ENCODE results near the gene CARS2.

CARS2 gene

GRCh38 chr13:110653271-110653670, 52.6 kb downstream of the CARS2 start:
- in situ Hi-C loops (cut with HindIII; ENCODE audit: low sequenced_read_pairs), result no loop called here

GRCh38 chr13:110652764-110653163, 53.2 kb downstream of the CARS2 start:
- in situ Hi-C loops (cut with HindIII; ENCODE audit: low sequenced_read_pairs), result no loop called here

GRCh38 chr13:110652231-110652730, 53.6 kb downstream of the CARS2 start:
- in situ Hi-C loops (cut with HindIII; ENCODE audit: low sequenced_read_pairs), result no loop called here

- in situ Hi-C loops (cut with HindIII; ENCODE audit: low sequenced_read_pairs), result no loop called here
Measured at GRCh38 chr13:110651726-110652230, 54.1 kb downstream of the CARS2 start.

- in situ Hi-C loops (cut with HindIII; ENCODE audit: low sequenced_read_pairs), result no loop called here
Measured at GRCh38 chr13:110651271-110651670, 54.6 kb downstream of the CARS2 start.

- in situ Hi-C loops (cut with HindIII; ENCODE audit: low sequenced_read_pairs), result no loop called here
Measured at GRCh38 chr13:110650436-110650835, 55.5 kb downstream of the CARS2 start.

GRCh38 chr13:110649551-110649950, 56.4 kb downstream of the CARS2 start:
- in situ Hi-C loops (cut with HindIII; ENCODE audit: low sequenced_read_pairs), result no loop called here

- in situ Hi-C loops (cut with HindIII; ENCODE audit: low sequenced_read_pairs), result no loop called here
Measured at GRCh38 chr13:110648848-110649421, 57.0 kb downstream of the CARS2 start.

GRCh38 chr13:110648146-110648819, 57.6 kb downstream of the CARS2 start:
- in situ Hi-C loops (cut with HindIII; ENCODE audit: low sequenced_read_pairs), result no loop called here

- in situ Hi-C loops (cut with HindIII; ENCODE audit: low sequenced_read_pairs), result no loop called here
Measured at GRCh38 chr13:110647365-110647737, 58.6 kb downstream of the CARS2 start.

- in situ Hi-C loops (cut with HindIII; ENCODE audit: low sequenced_read_pairs), result no loop called here
Measured at GRCh38 chr13:110646442-110647364, 59.2 kb downstream of the CARS2 start.

GRCh38 chr13:110645750-110646149, 60.2 kb downstream of the CARS2 start:
- in situ Hi-C loops (cut with HindIII; ENCODE audit: low sequenced_read_pairs), result no loop called here

GRCh38 chr13:110644892-110645521, 60.9 kb downstream of the CARS2 start:
- in situ Hi-C loops (cut with HindIII; ENCODE audit: low sequenced_read_pairs), result no loop called here

GRCh38 chr13:110643768-110644421, 62.0 kb downstream of the CARS2 start:
- in situ Hi-C loops (cut with HindIII; ENCODE audit: low sequenced_read_pairs), result no loop called here

GRCh38 chr13:110643324-110643723, 62.6 kb downstream of the CARS2 start:
- in situ Hi-C loops (cut with HindIII; ENCODE audit: low sequenced_read_pairs), result no loop called here

- in situ Hi-C loops (cut with HindIII; ENCODE audit: low sequenced_read_pairs), result no loop called here
Measured at GRCh38 chr13:110642291-110642981, 63.5 kb downstream of the CARS2 start.

GRCh38 chr13:110641055-110642015, 64.6 kb downstream of the CARS2 start:
- in situ Hi-C loops (cut with HindIII; ENCODE audit: low sequenced_read_pairs), result no loop called here

GRCh38 chr13:110640591-110641029, 65.3 kb downstream of the CARS2 start:
- in situ Hi-C loops (cut with HindIII; ENCODE audit: low sequenced_read_pairs), result no loop called here

GRCh38 chr13:110639935-110640334, 66.0 kb downstream of the CARS2 start:
- in situ Hi-C loops (cut with HindIII; ENCODE audit: low sequenced_read_pairs), result no loop called here

Data from DLD1 (cell line).